Adrenal gland (tissue), 5 donors: ENCODE results near the gene NAB2.
"Not testable (repeated sequence)": the region's sequence is repeated elsewhere in the genome, so short reads cannot be mapped to it uniquely, and the experiment has no call there.

Experiments used
- POLR2A ChIP-seq, 2 donors: fragments of 450-650 bp; IDR thresholded peaks; one replicate each; pipeline ENCODE4 v1.6.1; 2017; ENCODE audit warnings: antibody characterized with exemption in 2 of 2, mild to moderate bottlenecking in 2 of 2, moderate library complexity in 1 of 2
- TF ChIP-seq, protein P1 (sequence below), 6 experiments: fragments of 450-650 bp in 4 of 6; fragments of 200-600 bp in 2 of 6; sonication (generic) in 1 of 6; IDR thresholded peaks; 1 replicate in 5 of 6; 2 replicates in 1 of 6; pipeline versions ENCODE4 v1.5.1 to v1.8.0; 2016 to 2021; ENCODE audit warnings: antibody characterized with exemption in 6 of 6, mild to moderate bottlenecking in 2 of 6, moderate library complexity in 1 of 6
- donor health status: DM: no; HTN: no; CAD: no.

DNA sequence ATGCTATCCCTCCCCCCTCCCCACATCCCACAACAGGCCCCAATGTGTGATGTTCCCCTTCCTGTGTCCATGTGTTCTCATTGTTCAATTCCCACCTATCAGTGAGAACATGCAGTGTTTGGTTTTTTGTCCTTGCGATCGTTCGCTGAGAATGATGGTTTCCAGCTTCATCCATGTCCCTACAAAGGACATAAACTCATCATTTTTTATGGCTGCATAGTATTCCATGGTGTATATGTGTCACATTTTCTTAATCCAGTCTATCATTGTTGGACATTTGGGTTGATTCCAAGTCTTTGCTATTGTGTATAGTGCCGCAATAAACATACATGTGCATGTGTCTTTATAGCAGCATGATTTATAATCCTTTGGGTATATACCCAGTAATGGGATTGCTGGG is 35.8 kb upstream of the NAB2 start:
- TF ChIP-seq, protein P1, sequence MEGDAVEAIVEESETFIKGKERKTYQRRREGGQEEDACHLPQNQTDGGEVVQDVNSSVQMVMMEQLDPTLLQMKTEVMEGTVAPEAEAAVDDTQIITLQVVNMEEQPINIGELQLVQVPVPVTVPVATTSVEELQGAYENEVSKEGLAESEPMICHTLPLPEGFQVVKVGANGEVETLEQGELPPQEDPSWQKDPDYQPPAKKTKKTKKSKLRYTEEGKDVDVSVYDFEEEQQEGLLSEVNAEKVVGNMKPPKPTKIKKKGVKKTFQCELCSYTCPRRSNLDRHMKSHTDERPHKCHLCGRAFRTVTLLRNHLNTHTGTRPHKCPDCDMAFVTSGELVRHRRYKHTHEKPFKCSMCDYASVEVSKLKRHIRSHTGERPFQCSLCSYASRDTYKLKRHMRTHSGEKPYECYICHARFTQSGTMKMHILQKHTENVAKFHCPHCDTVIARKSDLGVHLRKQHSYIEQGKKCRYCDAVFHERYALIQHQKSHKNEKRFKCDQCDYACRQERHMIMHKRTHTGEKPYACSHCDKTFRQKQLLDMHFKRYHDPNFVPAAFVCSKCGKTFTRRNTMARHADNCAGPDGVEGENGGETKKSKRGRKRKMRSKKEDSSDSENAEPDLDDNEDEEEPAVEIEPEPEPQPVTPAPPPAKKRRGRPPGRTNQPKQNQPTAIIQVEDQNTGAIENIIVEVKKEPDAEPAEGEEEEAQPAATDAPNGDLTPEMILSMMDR (IDR thresholded peaks at IDR 0.05) = not testable (repeated sequence)
- TF ChIP-seq POLR2A (IDR thresholded peaks at IDR 0.05) = not testable (repeated sequence)
